ENCODE results near the gene CACNA1S. TPM values are rescaled to one million over a fixed set of nuclear protein-coding genes. Genes with fewer than 3 reads are reported as not detected.

CACNA1S gene
- total and polyA plus RNA-seq, 7 donors: 0.01 TPM; not detected in 6

GRCh38 chr1:201044119-201044518 is 68.1 kb downstream of the CACNA1S start:
- H3K27ac ChIP-seq: no peak overlapping the region
- no peak overlapping the region for H3K4me3 ChIP-seq
- TF ChIP-seq POLR2AphosphoS5 (IDR thresholded peaks at IDR 0.05) (no peak), POLR2A (IDR thresholded peaks at IDR 0.05) (no peak), EP300 (IDR thresholded peaks at IDR 0.05) (no peak)
- TF ChIP-seq, protein P1, sequence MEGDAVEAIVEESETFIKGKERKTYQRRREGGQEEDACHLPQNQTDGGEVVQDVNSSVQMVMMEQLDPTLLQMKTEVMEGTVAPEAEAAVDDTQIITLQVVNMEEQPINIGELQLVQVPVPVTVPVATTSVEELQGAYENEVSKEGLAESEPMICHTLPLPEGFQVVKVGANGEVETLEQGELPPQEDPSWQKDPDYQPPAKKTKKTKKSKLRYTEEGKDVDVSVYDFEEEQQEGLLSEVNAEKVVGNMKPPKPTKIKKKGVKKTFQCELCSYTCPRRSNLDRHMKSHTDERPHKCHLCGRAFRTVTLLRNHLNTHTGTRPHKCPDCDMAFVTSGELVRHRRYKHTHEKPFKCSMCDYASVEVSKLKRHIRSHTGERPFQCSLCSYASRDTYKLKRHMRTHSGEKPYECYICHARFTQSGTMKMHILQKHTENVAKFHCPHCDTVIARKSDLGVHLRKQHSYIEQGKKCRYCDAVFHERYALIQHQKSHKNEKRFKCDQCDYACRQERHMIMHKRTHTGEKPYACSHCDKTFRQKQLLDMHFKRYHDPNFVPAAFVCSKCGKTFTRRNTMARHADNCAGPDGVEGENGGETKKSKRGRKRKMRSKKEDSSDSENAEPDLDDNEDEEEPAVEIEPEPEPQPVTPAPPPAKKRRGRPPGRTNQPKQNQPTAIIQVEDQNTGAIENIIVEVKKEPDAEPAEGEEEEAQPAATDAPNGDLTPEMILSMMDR (IDR thresholded peaks at IDR 0.05): no peak
- DNase-seq: no peak
- H3K4me1 ChIP-seq: peaks cover 0 to 10% (median 4%) of the 10 kb centered on the region in 4 donors
- no peaks in the 10 kb centered on the region for H3K36me3 ChIP-seq
- 90% methylated on average over 9 of the region's 9 CpGs for whole genome bisulfite sequencing, 2 donors
- no peaks in the 10 kb centered on the region for H3K27me3 ChIP-seq
- intact Hi-C loops (cut with DNase I): loop anchor here (5.0 kb wide), 1 partner anchor 68 kb away; the partner anchor contains the start of gene CACNA1S
- no peaks in the 10 kb centered on the region for H3K9me3 ChIP-seq

- TF ChIP-seq POLR2AphosphoS5 (IDR thresholded peaks at IDR 0.05): no peak
- TF ChIP-seq, protein P1 (IDR thresholded peaks at IDR 0.05): peak; percentile 39 to 85 (median 74)
- intact Hi-C loops (cut with DNase I): loop anchor here (1.0 to 5.0 kb wide), 2 partner anchors 69 to 71 kb away; partner anchors contain the start of gene CACNA1S
- WGBS, 2 donors: 13 to 31% methylated on average over 13 of the region's 13 CpGs
- Histone ChIP-seq H3K36me3 (no peaks in the 10 kb centered on the region), H3K9me3 (no peaks in the 10 kb centered on the region), H3K4me3 (no peak overlapping the region), H3K27me3 (no peaks in the 10 kb centered on the region), H3K4me1 (peaks cover 0 to 9% (median 4%) of the 10 kb centered on the region in 4 donors), H3K27ac (no peak overlapping the region)
- no peak for DNase-seq
Measured at GRCh38 chr1:201042779-201043461, 69.3 kb downstream of the CACNA1S start.

GRCh38 chr1:201041011-201041410 is 71.2 kb downstream of the CACNA1S start:
- H3K27me3 ChIP-seq: peaks cover 0 to 3% (median 0%) of the 10 kb centered on the region in 3 donors
- H3K4me1 ChIP-seq: peaks cover 0 to 9% (median 4%) of the 10 kb centered on the region in 4 donors
- H3K9me3 ChIP-seq: no peaks in the 10 kb centered on the region
- no peak overlapping the region for H3K27ac ChIP-seq
- intact Hi-C loops (cut with DNase I): loop anchor here (5.0 kb wide), 1 partner anchor 71 kb away; the partner anchor contains the start of gene CACNA1S
- no peak for DNase-seq
- H3K36me3 ChIP-seq: no peaks in the 10 kb centered on the region
- TF ChIP-seq EP300 (IDR thresholded peaks at IDR 0.05) (no peak), POLR2AphosphoS5 (IDR thresholded peaks at IDR 0.05) (no peak), POLR2A (IDR thresholded peaks at IDR 0.05) (no peak)
- TF ChIP-seq, protein P1 (IDR thresholded peaks at IDR 0.05): no peak
- WGBS, 2 donors: 91 to 94% methylated on average over 2 of the region's 2 CpGs
- H3K4me3 ChIP-seq: no peak overlapping the region

DNA sequence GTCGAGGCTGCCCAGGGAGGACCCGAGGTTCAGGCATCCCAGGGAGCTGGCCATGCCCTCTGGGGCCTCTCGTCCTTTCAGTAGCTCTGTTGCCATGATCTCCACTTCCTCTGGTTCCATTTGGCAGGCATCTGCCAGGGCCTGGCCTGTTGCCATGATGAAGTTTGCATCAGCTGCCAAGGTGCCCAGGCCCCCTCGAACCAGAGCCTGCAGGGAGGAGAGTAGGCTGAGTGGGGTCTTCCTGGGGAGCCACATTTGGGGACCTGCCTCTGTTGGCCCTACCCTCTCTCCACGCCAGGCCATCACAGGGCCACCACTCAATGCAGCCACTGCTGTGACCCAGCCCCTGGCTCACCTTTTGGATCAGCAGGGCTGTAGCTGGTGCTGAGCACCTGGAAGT is 72.3 kb downstream of the CACNA1S start:
- 87 to 88% methylated on average over 5 of the region's 5 CpGs for WGBS, 2 donors
- no peak overlapping the region for H3K27ac ChIP-seq
- peaks cover 0 to 3% (median 0%) of the 10 kb centered on the region in 3 donors for H3K27me3 ChIP-seq
- H3K36me3 ChIP-seq: no peaks in the 10 kb centered on the region
- peaks cover 0 to 9% (median 4%) of the 10 kb centered on the region in 4 donors for H3K4me1 ChIP-seq
- intact Hi-C loops (cut with DNase I): loop anchor here (5.0 kb wide), 1 partner anchor 72 kb away; the partner anchor contains the start of gene CACNA1S
- TF ChIP-seq EP300 (IDR thresholded peaks at IDR 0.05) (no peak), POLR2A (IDR thresholded peaks at IDR 0.05) (no peak), POLR2AphosphoS5 (IDR thresholded peaks at IDR 0.05) (no peak)
- TF ChIP-seq, protein P1 (IDR thresholded peaks at IDR 0.05): no peak
- H3K4me3 ChIP-seq: no peak overlapping the region
- no peaks in the 10 kb centered on the region for H3K9me3 ChIP-seq
- no peak for DNase-seq

Measured in sigmoid colon (tissue), 7 donors.